ENCODE measurements around the gene MESD.

DNA sequence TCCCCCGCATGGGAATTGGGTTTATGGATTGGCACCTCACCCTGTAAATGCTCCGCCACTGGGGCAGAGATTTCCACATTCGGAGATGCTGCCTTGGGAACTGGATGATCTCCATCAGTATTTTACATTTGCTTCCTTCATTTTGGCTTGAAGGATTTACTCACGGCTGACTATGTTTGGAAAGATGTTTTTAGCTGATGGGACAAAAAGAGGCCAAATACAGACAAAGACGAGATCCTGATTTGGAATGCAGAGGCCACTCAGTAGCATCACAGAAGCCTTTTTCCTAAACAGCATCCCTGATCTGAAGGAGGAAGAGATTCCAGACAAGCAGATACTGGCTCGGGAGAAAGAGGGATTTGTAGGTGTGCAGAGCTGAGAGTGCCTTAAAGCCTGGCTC, 76.9 kb downstream of the MESD start:
- TF ChIP-seq POLR2AphosphoS5 (IDR thresholded peaks at IDR 0.05) = no peak
- no peak for TF ChIP-seq EZH2 (IDR thresholded peaks at IDR 0.05; ENCODE audit: borderline replicate concordance, insufficient read depth, low read length, poor library complexity, severe bottlenecking)
- TF ChIP-seq, protein P1, sequence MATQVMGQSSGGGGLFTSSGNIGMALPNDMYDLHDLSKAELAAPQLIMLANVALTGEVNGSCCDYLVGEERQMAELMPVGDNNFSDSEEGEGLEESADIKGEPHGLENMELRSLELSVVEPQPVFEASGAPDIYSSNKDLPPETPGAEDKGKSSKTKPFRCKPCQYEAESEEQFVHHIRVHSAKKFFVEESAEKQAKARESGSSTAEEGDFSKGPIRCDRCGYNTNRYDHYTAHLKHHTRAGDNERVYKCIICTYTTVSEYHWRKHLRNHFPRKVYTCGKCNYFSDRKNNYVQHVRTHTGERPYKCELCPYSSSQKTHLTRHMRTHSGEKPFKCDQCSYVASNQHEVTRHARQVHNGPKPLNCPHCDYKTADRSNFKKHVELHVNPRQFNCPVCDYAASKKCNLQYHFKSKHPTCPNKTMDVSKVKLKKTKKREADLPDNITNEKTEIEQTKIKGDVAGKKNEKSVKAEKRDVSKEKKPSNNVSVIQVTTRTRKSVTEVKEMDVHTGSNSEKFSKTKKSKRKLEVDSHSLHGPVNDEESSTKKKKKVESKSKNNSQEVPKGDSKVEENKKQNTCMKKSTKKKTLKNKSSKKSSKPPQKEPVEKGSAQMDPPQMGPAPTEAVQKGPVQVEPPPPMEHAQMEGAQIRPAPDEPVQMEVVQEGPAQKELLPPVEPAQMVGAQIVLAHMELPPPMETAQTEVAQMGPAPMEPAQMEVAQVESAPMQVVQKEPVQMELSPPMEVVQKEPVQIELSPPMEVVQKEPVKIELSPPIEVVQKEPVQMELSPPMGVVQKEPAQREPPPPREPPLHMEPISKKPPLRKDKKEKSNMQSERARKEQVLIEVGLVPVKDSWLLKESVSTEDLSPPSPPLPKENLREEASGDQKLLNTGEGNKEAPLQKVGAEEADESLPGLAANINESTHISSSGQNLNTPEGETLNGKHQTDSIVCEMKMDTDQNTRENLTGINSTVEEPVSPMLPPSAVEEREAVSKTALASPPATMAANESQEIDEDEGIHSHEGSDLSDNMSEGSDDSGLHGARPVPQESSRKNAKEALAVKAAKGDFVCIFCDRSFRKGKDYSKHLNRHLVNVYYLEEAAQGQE (IDR thresholded peaks at IDR 0.05; ENCODE audit: borderline replicate concordance) = no peak
- TF ChIP-seq, protein P2, sequence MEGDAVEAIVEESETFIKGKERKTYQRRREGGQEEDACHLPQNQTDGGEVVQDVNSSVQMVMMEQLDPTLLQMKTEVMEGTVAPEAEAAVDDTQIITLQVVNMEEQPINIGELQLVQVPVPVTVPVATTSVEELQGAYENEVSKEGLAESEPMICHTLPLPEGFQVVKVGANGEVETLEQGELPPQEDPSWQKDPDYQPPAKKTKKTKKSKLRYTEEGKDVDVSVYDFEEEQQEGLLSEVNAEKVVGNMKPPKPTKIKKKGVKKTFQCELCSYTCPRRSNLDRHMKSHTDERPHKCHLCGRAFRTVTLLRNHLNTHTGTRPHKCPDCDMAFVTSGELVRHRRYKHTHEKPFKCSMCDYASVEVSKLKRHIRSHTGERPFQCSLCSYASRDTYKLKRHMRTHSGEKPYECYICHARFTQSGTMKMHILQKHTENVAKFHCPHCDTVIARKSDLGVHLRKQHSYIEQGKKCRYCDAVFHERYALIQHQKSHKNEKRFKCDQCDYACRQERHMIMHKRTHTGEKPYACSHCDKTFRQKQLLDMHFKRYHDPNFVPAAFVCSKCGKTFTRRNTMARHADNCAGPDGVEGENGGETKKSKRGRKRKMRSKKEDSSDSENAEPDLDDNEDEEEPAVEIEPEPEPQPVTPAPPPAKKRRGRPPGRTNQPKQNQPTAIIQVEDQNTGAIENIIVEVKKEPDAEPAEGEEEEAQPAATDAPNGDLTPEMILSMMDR (IDR thresholded peaks at IDR 0.05; ENCODE audit: poor library complexity, severe bottlenecking) = no peak
- no peak for TF ChIP-seq SMC3 (conservative IDR thresholded peaks at IDR 0.05; ENCODE audit: poor library complexity)
- no peak for TF ChIP-seq EP300 (conservative IDR thresholded peaks at IDR 0.05; ENCODE audit: poor library complexity, severe bottlenecking)
- no peak for TF ChIP-seq RAD21 (conservative IDR thresholded peaks at IDR 0.05)
